GM12873 (cell line): ENCODE measurements around the gene DOCK10.

Experiments
- CTCF ChIP-seq: IDR thresholded peaks from 2 replicates; pipeline ENCODE4 v1.5.1; 2012; ENCODE audit warnings: low read depth, mild to moderate bottlenecking, moderate library complexity, low read length, control low read depth; ENCODE audit not compliant: insufficient read depth; ENCODE audit errors: missing control alignments

Gene DOCK10

GRCh38 chr2:225065882-225066281, 23.6 kb upstream of the DOCK10 start:
- no peak for TF ChIP-seq CTCF

GRCh38 chr2:225064928-225065327, 22.7 kb upstream of the DOCK10 start:
- TF ChIP-seq CTCF, result no peak

- no peak for TF ChIP-seq CTCF
Measured at GRCh38 chr2:225064362-225064761, 22.1 kb upstream of the DOCK10 start.

GRCh38 chr2:225056330-225057073, 14.2 kb upstream of the DOCK10 start:
- no peak for TF ChIP-seq CTCF

- TF ChIP-seq CTCF, result no peak
Measured at GRCh38 chr2:225055714-225056113, 13.4 kb upstream of the DOCK10 start.

GRCh38 chr2:225052703-225053102, 10.4 kb upstream of the DOCK10 start:
- TF ChIP-seq CTCF, result no peak

GRCh38 chr2:225042800-225043167, 516 bp upstream of the DOCK10 start:
- no peak for TF ChIP-seq CTCF
